ENCODE results near the gene HDAC9.

The HDAC9 gene

GRCh38 chr7:18753972-18754610 is 258.5 kb downstream of the HDAC9 start:
- no peak for DNase-seq

- no peak for DNase-seq
These were observed 259.2 kb downstream of the HDAC9 start for GRCh38 chr7:18754766-18755165.

DNA sequence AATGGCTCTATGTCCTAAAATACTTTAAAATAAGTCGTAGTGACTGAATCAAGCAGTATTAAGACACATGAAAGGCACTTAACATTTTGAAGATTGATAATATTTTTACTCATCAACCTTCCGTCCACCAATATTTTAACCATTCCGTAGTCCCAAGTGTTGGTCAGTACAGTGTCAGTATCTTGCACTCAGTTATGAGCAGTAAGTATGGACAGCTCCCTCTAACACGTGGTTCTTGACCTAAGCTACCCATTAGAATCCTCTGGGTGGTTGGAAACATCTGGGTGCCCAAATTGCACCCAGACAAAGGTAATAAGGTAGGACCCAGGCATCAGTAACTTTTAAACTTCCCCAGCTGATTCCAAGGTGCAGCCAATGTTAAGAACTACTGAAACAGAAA is 260.2 kb downstream of the HDAC9 start:
- DNase-seq = no peak

DNA sequence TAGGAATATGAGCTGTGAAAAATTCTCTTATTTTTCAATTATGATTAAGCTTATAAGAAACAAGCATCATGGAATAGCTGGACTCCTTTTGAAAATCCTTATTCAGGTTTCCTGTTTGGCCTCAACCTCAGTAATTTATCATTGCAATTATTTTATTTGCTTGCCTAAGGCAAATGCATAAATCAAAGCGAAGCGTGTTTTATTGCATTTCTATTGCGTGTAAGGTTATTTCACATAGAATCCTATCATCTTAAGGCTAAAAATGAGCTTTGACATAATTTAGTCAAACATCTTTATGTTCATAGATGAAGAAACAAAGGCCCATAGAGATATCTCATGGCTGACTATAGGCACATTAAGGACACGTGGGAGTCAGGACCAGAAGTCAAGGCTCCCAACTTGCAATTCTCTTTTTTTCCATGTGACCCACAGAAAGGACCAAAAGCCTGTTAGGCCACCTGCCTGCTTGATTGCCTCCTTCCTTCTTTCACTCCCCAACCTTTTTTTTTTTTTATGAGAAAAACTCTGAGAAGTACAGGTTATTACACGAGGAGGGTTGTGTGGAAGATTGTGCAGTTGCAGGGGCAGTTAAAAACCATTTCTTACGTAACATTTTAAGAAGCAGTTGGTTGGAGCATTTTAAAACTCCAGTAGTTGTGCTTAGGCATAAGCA is 261.0 kb downstream of the HDAC9 start:
- no peak for DNase-seq

GRCh38 chr7:18760046-18760445 is 264.5 kb downstream of the HDAC9 start:
- no peak for DNase-seq

DNA sequence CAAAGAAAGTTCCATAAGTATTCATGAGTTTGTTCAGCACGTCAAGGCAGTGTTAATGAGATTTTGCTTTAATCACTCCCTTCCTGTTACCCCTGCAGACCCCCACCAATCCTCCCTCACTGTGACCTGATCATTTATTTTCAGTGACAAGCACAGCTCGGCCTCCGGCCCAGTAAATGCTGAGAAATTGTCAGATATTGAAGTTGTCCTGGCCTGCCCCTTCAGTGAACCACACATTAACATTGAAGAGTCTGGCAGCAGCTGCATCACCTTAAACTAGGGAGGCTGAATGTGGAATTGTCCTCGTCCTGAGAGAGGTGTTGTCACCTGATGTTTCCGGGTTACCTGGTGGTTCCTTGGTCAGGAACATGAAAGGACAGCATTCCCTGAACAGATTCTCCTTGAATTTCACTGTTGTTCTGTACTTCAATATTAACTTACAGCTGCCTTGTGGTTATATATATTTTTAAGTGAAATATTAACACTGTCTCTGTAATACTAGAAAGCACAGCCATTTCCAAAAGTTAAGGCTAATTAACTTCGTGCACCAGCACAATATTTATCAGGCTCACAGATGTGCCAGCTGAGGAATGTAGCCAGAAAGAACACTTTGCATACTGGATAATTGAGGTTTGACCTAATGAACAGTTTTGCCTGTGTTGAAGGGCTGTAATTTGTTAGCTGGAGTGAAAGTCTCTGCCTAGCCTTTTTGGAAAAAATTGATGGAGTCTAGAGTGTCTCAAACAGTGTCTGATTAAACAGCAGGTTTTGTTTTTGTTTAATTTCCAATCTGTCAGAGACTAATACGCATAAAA is 265.3 kb downstream of the HDAC9 start:
- no peak for DNase-seq

DNA sequence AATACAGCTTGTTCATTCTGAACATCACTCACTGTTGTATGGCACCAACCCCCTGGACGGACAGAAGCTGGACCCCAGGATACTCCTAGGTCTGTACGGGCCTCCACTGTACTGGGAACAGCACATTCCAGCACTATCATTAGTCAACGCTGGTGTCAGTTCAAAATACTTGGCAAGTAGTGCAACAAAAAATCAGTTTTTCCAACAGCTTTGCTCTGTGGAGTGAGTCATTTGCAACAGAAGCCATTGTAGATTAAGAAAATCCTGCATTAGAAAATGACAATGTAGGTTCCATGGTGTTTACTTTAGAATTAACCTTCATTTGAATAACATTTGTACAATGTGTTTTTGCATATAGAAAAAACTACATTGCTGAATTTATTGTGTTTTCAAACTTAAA is 266.6 kb downstream of the HDAC9 start:
- DNase-seq = no peak

DNA sequence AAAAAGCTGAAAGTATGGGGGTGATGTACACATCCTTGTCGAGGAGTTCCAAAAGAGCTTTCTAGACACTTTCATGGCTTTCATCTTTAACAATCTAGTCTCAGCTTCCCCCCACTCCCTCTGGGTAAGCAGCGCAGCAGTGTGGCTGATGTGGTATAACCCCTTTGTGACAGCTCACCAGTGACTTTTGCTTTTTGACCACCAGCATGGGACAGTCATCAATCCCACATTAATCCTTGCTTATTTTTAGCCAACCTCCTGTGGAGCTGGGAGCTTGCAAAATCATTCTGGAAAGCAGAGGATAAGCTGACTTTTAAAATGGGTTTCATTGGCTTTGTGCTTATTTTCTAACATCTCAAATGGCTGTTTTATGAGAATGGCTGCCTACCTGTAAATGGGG is 272.7 kb downstream of the HDAC9 start:
- DNase-seq = no peak

- no peak for DNase-seq
These were observed 274.7 kb downstream of the HDAC9 start for GRCh38 chr7:18770154-18770811.

DNA sequence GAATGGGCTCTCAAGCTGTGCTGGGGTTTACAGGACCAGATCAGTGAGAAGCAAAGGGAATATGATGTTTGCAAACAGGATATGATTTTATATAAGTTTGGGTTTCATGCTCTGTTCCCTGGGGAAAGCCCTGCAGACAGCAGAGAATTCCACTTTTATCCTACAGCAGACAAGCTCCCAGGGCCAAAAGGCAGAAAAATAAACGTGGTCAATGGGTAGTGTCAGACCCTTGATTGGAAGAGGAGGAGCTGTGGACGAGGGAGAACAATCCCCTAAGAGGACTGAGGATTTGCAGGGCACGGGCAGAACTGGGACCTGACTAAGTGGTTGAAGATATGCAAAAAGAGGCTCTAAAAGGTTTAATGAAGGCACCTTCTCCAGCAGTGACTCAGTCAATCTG is 275.3 kb downstream of the HDAC9 start:
- no peak for DNase-seq

DNA sequence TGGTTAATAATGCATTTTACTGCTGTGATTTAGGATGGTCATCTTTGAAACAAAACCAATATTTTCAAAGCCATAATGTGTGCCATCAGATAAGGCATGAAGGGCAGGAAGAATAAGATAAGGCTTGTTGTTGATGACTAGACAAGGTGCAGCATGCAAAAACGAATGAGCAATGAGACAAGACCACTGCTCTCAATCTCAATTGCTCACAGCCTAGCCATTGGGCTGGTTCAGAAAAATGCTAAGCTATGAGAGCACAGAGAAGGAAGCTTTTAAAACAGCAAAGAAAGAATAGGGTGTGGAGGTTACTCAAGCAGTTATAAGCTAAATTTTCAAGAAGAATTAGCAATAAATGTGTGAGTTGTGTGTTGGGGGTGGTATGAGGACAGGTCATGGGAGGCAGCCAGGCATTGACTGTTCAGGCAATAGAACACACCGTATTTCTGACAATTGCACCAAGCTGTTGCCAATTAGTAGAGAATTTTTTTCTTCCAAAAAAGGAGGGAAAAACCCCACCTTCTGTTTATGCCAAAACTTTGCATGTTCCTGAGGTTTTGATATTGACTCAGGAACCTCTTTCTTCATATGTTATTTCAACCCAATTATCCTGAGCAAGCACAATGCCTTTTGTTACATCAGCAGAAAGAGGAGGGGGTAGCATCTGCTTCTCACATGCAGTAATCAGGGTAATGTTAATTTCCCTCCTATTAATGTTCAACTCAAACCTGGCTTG is 276.5 kb downstream of the HDAC9 start:
- no peak for DNase-seq

GRCh38 chr7:18772567-18772965 is 277.0 kb downstream of the HDAC9 start:
- no peak for DNase-seq

DNA sequence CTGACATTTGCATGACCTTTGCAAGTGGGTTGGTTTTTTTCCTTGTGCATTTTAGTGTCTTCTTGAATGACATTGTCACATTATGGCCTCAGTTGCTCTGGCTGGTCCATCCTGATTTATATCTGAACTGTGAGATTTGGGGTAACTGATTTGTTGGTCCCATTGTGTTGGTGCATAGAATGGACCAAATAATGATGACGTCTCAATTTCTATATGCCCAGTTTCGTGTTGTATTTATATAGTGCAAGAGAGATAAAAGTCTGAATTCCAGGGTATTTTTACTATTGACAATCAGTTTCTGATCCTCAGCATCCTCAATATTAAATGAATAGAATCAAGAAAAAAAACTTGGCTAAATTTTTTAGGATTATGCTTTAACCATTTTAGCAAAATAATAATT is 281.8 kb downstream of the HDAC9 start:
- DNase-seq = no peak

DNA sequence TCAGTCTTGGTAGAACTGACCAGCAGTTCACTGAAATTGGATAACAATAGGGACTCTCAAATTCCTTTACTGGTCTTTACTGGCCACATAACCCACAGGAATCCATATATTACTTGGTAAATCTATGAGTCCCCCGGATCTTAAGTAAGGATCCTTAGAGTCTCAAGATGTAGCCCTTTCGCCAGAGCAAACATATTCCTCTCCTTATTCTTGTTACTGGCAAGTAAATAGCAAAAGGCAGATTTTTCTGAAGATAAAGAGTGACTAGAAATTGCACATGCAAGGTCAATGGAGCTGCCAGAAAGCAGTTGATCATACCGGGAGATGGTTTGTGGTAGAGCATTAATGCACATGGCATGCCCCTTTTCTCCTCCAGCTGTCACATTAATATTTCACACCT is 283.0 kb downstream of the HDAC9 start:
- DNase-seq = no peak

DNA sequence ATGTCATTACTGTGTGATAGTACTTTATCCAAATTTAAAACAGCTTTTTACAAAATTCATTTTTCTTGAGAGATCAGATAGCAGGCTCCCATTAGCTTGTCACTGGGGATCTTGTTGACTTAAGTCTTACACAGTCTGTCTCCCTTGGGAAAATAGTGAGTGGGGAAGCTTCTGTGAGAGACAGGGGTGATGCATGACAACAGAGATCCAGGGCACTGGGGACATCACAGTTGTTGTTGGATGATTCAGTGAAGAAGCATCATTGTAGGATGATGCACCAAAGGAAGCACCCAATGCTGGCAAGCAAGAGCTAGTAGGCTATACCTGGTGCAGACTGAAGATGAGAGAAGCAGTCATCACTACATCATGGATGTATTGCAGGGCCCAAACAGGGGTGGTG is 284.7 kb downstream of the HDAC9 start:
- no peak for DNase-seq

DNA sequence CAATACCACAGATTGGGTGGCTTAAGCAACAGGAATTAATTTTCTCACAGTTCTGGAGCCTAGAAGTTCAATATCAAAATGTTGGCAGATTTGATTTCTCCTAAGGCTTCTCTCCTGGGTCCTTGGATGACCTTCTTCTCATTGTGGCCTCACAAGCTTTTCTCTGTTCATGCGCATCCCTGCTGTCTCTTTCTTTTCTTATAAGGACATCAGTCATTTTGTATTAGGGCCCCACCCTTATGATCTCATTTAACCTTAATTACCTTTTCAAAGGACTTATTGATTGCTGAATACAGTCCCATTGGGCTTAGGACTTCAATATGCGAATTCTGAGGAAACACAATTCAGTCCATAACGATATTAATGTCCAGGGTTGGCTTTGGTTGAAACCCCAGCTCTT is 285.4 kb downstream of the HDAC9 start:
- DNase-seq = no peak

- DNase-seq = no peak
These were observed 290.7 kb downstream of the HDAC9 start for GRCh38 chr7:18786196-18786727.

DNA sequence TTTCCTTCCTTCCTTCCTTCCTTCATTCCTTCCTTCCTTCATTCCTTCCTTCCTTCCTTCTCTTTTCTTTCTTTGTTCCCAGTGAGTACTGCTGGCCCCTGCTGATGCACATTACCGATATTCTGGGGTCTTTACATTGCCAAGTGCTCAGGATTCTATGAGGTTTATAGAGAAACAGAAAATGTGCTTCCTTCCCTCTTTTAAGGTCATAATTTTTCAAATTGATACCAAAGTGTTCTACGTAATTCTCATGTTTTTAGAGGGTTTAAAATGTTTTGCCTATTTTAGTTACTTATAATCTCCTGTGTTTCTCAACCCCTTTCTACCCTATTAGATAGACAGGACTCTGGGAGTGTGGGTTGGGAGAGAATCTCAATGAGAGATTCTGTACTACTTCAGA is 291.2 kb downstream of the HDAC9 start:
- DNase-seq = no peak

GRCh38 chr7:18788026-18788425 is 292.5 kb downstream of the HDAC9 start:
- no peak for DNase-seq

DNA sequence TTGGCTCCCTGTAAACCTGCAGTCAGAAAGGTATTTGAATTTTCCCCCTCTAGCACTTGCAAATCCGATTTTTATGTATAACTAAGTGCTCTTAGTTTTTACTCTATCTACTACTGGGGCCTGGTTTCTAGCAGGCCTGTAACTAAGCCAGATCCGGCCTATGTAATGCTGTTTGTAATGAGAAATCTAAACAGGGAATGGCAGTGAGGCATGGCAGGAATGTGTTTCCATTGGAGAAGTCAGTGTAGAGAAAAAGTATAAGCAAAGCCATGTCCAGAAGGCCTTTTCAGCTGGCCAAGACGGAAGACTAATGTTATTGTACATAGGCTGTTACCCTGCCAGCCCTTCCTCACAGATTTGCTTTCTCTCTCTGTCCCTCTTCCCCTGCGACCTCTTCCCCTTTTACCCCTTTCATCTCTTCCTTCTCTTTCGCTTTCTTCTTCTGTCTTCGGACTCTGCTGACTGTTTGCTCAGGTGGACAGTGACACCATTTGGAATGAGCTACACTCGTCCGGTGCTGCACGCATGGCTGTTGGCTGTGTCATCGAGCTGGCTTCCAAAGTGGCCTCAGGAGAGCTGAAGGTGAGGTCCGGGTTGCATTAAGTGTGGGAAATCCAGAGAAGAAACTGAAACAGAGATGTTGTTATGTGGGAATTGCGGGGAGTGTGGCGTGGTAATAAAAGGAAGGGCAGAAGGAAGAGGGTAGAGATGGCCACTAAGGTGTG is 297.5 kb downstream of the HDAC9 start:
- no peak for DNase-seq

- no peak for DNase-seq
These were observed 300.7 kb downstream of the HDAC9 start for GRCh38 chr7:18796216-18796615.
